CD4-positive, alpha-beta T cell treated with Interferon gamma for 1 hour (primary cell): Measurements from ENCODE around the gene DNAJC18.

ENCODE experiments used
- DNase-seq: peaks from one replicate; pipeline ENCODE4 v3.0.0-alpha.2; 2020

DNAJC18 gene

GRCh38 chr5:139360384-139360783, 78.9 kb downstream of the DNAJC18 start:
- no peak for DNase-seq
